ENCODE data around the gene FJX1. TPM values are rescaled to one million over a fixed set of nuclear protein-coding genes. Genes with fewer than 3 reads are reported as not detected.
"Not testable (repeated sequence)": the region's sequence is repeated elsewhere in the genome, so short reads cannot be mapped to it uniquely, and the experiment has no call there.

Gene FJX1
- total RNA-seq, 1 donor from 2014 or later, result 0.73 TPM

DNA sequence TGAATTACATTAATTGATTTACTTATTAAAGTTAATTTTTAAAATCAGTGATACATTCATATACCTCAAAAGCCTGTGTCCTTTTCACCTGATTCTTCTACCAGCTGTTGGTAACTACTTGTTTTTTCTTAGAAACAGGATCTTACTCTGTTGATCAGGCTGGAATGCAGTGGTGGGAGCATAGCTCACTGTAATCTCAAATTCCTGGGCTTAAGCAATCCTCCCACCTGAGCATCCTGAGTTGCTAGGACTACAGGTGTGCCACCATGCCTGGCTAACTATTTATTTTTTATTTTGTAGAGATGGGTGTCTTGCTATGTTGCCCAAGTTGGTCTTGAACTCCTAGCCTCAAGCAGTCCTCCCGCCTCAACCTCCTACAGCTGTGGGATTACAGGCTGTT, 49.0 kb downstream of the FJX1 start:
- H3K27me3 Mint-ChIP-seq (ENCODE audit: insufficient read depth), result peaks cover 2% of the 10 kb centered on the region
- peaks cover 36% of the 10 kb centered on the region for H3K36me3 Mint-ChIP-seq (ENCODE audit: low read depth)
- H3K4me1 Mint-ChIP-seq (ENCODE audit: low read depth), result peaks cover 35% of the 10 kb centered on the region
- H3K9me3 Mint-ChIP-seq, result peaks cover 44% of the 10 kb centered on the region
- H3K4me3 Mint-ChIP-seq, result no peak overlapping the region
- intact Hi-C loops (cut with micrococcal nuclease), result loop anchor here (10.0 kb wide), 3 partner anchors 728 to 1612 kb away; partner anchors contain the start of gene CAPRIN1
- H3K27ac Mint-ChIP-seq, result no peak overlapping the region
- DNase-seq (ENCODE audit: low spot score), result no peak

DNA sequence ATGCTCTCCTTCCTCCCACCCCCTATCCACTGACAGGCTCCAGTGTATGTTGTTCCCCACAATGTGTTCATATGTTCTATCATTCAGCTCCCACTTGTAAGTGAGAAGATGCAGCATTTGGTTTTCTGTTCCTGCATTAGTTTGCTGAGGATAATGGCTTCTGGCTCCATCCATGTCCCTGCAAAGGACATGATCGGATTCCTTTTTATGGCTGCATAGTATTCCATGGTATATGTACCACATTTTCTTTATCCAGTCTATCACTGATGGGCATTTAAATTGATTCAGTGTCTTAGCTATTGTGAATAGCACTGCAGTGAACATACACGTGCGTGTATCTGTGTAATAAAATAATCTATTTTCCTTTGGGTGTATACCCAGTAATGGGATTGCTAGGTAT, 50.1 kb downstream of the FJX1 start:
- intact Hi-C loops (cut with micrococcal nuclease), result loop anchor here (10.0 kb wide), 3 partner anchors 726 to 1614 kb away; partner anchors contain the start of gene CAPRIN1
- H3K27me3 Mint-ChIP-seq (ENCODE audit: insufficient read depth); H3K4me3 Mint-ChIP-seq; H3K27ac Mint-ChIP-seq; DNase-seq (ENCODE audit: low spot score): not testable (repeated sequence)
- Mint-ChIP-seq H3K4me1 (ENCODE audit: low read depth) (peaks cover 29% of the 10 kb centered on the region), H3K9me3 (peaks cover 40% of the 10 kb centered on the region), H3K36me3 (ENCODE audit: low read depth) (peaks cover 32% of the 10 kb centered on the region)

Other genes starting within 250 kb of the FJX1 start
- gene SLC1A2, start 198.9 kb upstream of the FJX1 start, total RNA-seq, result not detected in 2 replicates
- not detected in 2 replicates for gene PAMR1, start 92.8 kb upstream of the FJX1 start, total RNA-seq
- 24.3 and 27.6 TPM in 2 replicates for gene TRIM44, start 44.3 kb downstream of the FJX1 start, total RNA-seq